ENCODE measurements around the gene CDKN2D.

Gene CDKN2D

GRCh38 chr19:10549733-10550132 is 19.0 kb downstream of the CDKN2D start:
- no peak for DNase-seq (ENCODE audit: low spot score)
- TF ChIP-seq CTCF (conservative IDR thresholded peaks at IDR 0.05; ENCODE audit: low read depth), result no peak
- POLR2A ChIA-PET (ENCODE audit: low non-redundant PET), result no interaction called here
- H3K27ac ChIP-seq, result peak overlapping the region; percentile 27
- CTCF ChIA-PET, result no interaction called here

GRCh38 chr19:10548746-10549276 is 20.0 kb downstream of the CDKN2D start:
- ChIA-PET CTCF (interaction anchor here (0.7 kb wide), 1 partner anchor 96 kb away, joined by 4 read pairs; no protein-coding TSS in a partner anchor), POLR2A (ENCODE audit: low non-redundant PET) (no interaction called here)
- no peak overlapping the region for H3K27ac ChIP-seq
- no peak for DNase-seq (ENCODE audit: low spot score)
- no peak for TF ChIP-seq CTCF (conservative IDR thresholded peaks at IDR 0.05; ENCODE audit: low read depth)

- peak overlapping the region; percentile 38 for H3K27ac ChIP-seq
- TF ChIP-seq CTCF (conservative IDR thresholded peaks at IDR 0.05; ENCODE audit: low read depth), result no peak
- POLR2A ChIA-PET (ENCODE audit: low non-redundant PET), result interaction anchor here (0.6 kb wide), 1 partner anchor 12 kb away, joined by 3 read pairs; no protein-coding TSS in a partner anchor
- DNase-seq (ENCODE audit: low spot score), result no peak
- CTCF ChIA-PET, result interaction anchor here (0.5 kb wide), 1 partner anchor 112 kb away, joined by 8 read pairs; no protein-coding TSS in a partner anchor
These were observed 22.0 kb downstream of the CDKN2D start for GRCh38 chr19:10546817-10547216.

GRCh38 chr19:10544753-10545251 is 24.0 kb downstream of the CDKN2D start:
- peak overlapping the region; percentile 82 for H3K27ac ChIP-seq
- no peak for TF ChIP-seq CTCF (conservative IDR thresholded peaks at IDR 0.05; ENCODE audit: low read depth)
- ChIA-PET POLR2A (ENCODE audit: low non-redundant PET) (no interaction called here), CTCF (no interaction called here)
- DNase-seq (ENCODE audit: low spot score), result no peak

GRCh38 chr19:10544242-10544752 is 24.5 kb downstream of the CDKN2D start:
- peak overlapping the region; percentile 82 for H3K27ac ChIP-seq
- TF ChIP-seq CTCF (conservative IDR thresholded peaks at IDR 0.05; ENCODE audit: low read depth), result no peak
- ChIA-PET POLR2A (ENCODE audit: low non-redundant PET) (no interaction called here), CTCF (no interaction called here)
- DNase-seq (ENCODE audit: low spot score), result no peak

GRCh38 chr19:10543420-10544241 is 25.1 kb downstream of the CDKN2D start, which contains the start of gene ATG4D:
Gene ATG4D, plus strand, starts transcription at chr19:10543904. Its CDS starts 187 bp downstream, at chr19:10544091.
- CTCF ChIA-PET, result interaction anchor here (0.5 kb wide), 1 partner anchor 22 kb away, joined by 3 read pairs; the partner anchor contains the start of gene KRI1
- DNase-seq (ENCODE audit: low spot score), result peak; percentile 97
- POLR2A ChIA-PET (ENCODE audit: low non-redundant PET), result no interaction called here
- H3K27ac ChIP-seq, result peak within 1 kb of the TSS; percentile 82
- no peak for TF ChIP-seq CTCF (conservative IDR thresholded peaks at IDR 0.05; ENCODE audit: low read depth)

Data from RWPE1 (cell line).